A549 treated with ZK216348 at 1 μM for 4 hours (cell line): ENCODE measurements around the gene RNU1-3. TPM values are rescaled to one million over a fixed set of nuclear protein-coding genes. Genes with fewer than 3 reads are reported as not detected.

Experiments
- total RNA-seq: library from RNA; stranded (reverse); fragments of 200-300 nt; extraction: Qiagen RNA extraction; gene quantifications from 5 replicates; pipeline ENCODE4 v1.2.3, GENCODE V29; 2022; ENCODE audit warnings: low read depth

The RNU1-3 gene
- total RNA-seq: not detected in 5 replicates

GRCh38 chr1:16666502-16667413 lies at the start of gene RNU1-3:
TSS of gene RNU1-3 (minus strand) at chr1:16666948.

Other genes with a start within 250 kb of the RNU1-3 start
- 0.05 TPM in 1 of 5 replicates, not detected in the others for gene SPATA21, start 229.5 kb downstream of the RNU1-3 start, total RNA-seq
- gene NECAP2, start 226.2 kb downstream of the RNU1-3 start, total RNA-seq: 34.3 to 43.2 TPM (median 40.1 TPM) in 5 replicates
- not detected in 5 replicates for gene RNU1-1, start 152.7 kb downstream of the RNU1-3 start, total RNA-seq
- gene NBPF1, start 53.4 kb downstream of the RNU1-3 start, total RNA-seq: 13.9 to 26.9 TPM (median 23.6 TPM) in 5 replicates
- not detected in 5 replicates for gene RNU1-4, start 73.6 kb upstream of the RNU1-3 start, total RNA-seq
- not detected in 5 replicates for gene RNU1-2, start 229.0 kb upstream of the RNU1-3 start, total RNA-seq